PC-9 (cell line): Measurements from ENCODE around the gene DISC1.

Experiments
- CTCF ChIP-seq: fragments of 200-600 bp; sonication (generic); conservative IDR thresholded peaks from 2 replicates; pipeline ENCODE4 v1.6.1; 2017; ENCODE audit warnings: mixed run types, antibody characterized with exemption, mild to moderate bottlenecking, moderate library complexity
- EZH2 ChIP-seq: fragments of 200-600 bp; sonication (generic); IDR thresholded peaks from 2 replicates; pipeline ENCODE4 v1.8.0; 2017; ENCODE audit warnings: antibody characterized with exemption, low read depth

GRCh38 chr1:231925864-231926263, 299.3 kb downstream of the DISC1 start:
- TF ChIP-seq CTCF (no peak), EZH2 (no peak)
